ENCODE results near the gene PSG3.
"Not testable (repeated sequence)": the region's sequence is repeated elsewhere in the genome, so short reads cannot be mapped to it uniquely, and the experiment has no call there.

The PSG3 gene

GRCh38 chr19:42695811-42696503 is 44.3 kb downstream of the PSG3 start:
- DNase-seq (ENCODE audit: low read depth): no peak

DNA sequence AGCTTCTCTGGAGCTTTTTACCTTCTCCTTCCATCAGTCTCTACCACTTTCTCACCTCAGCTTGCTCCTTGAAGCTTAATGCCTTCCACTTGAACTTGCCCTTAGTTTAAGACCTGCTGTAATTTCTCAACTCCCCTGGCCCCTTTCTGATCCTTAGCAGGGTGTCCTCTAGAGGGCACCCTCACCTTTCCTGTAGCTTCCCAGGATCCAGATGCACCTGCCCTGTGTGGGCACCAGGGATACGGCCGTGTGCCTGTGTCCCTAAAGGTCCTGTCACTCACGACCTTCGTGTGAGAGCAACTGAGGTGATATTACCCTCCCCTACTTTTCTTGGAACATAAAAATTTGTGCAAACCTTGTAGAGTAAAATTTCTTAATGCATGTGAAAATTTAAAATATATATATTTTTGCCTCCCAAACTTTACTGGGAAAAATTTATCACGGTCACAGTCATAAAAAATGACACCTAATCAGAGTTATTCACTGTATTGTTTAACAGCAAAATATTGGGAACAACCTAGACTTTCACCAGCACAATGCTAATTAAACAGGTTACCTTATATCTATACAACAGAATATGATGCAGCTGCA is 46.4 kb downstream of the PSG3 start:
- DNase-seq (ENCODE audit: low read depth): no peak

- DNase-seq (ENCODE audit: low read depth): no peak
Observed at GRCh38 chr19:42683917-42684513, 56.3 kb downstream of the PSG3 start.

GRCh38 chr19:42676326-42676725 is 64.0 kb downstream of the PSG3 start:
- not testable (repeated sequence) for DNase-seq (ENCODE audit: low read depth)

DNA sequence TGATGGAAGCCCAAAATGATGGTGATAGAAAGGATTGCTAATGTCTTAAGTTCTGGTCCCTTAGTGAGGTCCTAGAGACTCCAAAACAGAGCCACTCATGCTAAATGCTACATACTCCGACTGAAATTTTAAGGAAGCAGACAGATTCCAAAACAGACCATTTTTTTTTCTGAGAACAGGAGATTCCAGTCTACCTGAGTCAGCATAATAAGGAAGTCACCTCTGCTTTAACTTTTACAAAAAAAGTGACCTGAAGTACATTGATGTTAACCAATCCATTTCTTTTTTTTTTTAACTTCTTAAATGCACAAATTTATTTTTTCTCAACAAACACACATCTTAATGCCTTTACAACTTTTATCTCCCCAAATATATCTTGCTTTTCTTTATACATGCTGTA is 65.7 kb downstream of the PSG3 start:
- not testable (repeated sequence) for DNase-seq (ENCODE audit: low read depth)

All from stimulated activated CD4-positive, alpha-beta T cell treated with anti-CD3 and anti-CD28 coated beads, Interleukin-2, amount 100 ng/mL, for 4 hours (primary cell).